ENCODE data around the gene ACCSL.
A peak's percentile ranks its signal among the peaks of the same experiment; 100 is the strongest.

Gene ACCSL

GRCh38 chr11:44065841-44066731 lies 18.3 kb downstream of the ACCSL start, which contains the start of gene ACCS:
TSS of gene ACCS (plus strand) at chr11:44066270. CDS start at chr11:44067628, 1,358 bp downstream.
- peak; percentile 91 for DNase-seq

- peak; percentile 72 for DNase-seq
Measured at GRCh38 chr11:44066732-44067141, 19.0 kb downstream of the ACCSL start.

GRCh38 chr11:44067266-44067665 lies 19.5 kb downstream of the ACCSL start:
- DNase-seq, result no peak

GRCh38 chr11:44068180-44068579 lies 20.4 kb downstream of the ACCSL start:
- no peak for DNase-seq

- DNase-seq, result no peak
Measured at GRCh38 chr11:44071157-44071556, 23.4 kb downstream of the ACCSL start.

GRCh38 chr11:44072757-44073658 lies 25.2 kb downstream of the ACCSL start:
- DNase-seq, result no peak

GRCh38 chr11:44078794-44079193 lies 31.0 kb downstream of the ACCSL start:
- no peak for DNase-seq

GRCh38 chr11:44079376-44079775 lies 31.6 kb downstream of the ACCSL start:
- no peak for DNase-seq

- no peak for DNase-seq
Measured at GRCh38 chr11:44080951-44081350, 33.2 kb downstream of the ACCSL start.

- no peak for DNase-seq
Measured at GRCh38 chr11:44082645-44083044, 34.9 kb downstream of the ACCSL start.

- no peak for DNase-seq
Measured at GRCh38 chr11:44083433-44083832, 35.7 kb downstream of the ACCSL start.

GRCh38 chr11:44083906-44084305 lies 36.1 kb downstream of the ACCSL start:
- DNase-seq, result no peak

- no peak for DNase-seq
Measured at GRCh38 chr11:44085330-44085729, 37.5 kb downstream of the ACCSL start.

- DNase-seq, result no peak
Measured at GRCh38 chr11:44088377-44088776, 40.6 kb downstream of the ACCSL start.

GRCh38 chr11:44088871-44089270 lies 41.1 kb downstream of the ACCSL start:
- DNase-seq, result no peak

GRCh38 chr11:44090539-44090938 lies 42.8 kb downstream of the ACCSL start:
- DNase-seq, result no peak

GRCh38 chr11:44094260-44094868 lies 46.6 kb downstream of the ACCSL start:
- peak; percentile 83 for DNase-seq

GRCh38 chr11:44095506-44096359 lies 48.0 kb downstream of the ACCSL start, which contains the start of gene EXT2:
TSS of gene EXT2 (plus strand) at chr11:44095678. CDS start at chr11:44107713, 12,035 bp downstream.
- DNase-seq, result peak; percentile 81

- peak; percentile 65 for DNase-seq
Measured at GRCh38 chr11:44096360-44097185, 48.8 kb downstream of the ACCSL start.

- no peak for DNase-seq
Measured at GRCh38 chr11:44097821-44098220, 50.0 kb downstream of the ACCSL start.

GRCh38 chr11:44101098-44101497 lies 53.3 kb downstream of the ACCSL start:
- DNase-seq, result no peak
